Trophoblast cell (in vitro differentiated cells and primary cell): ENCODE data around the gene CCR6.
A peak's percentile ranks its signal among the peaks of the same experiment; 100 is the strongest.

Experiments
- DNase-seq, 2 donors: peaks; one replicate each; pipeline ENCODE4 v3.0.0-alpha.2; 2016
- H2AFZ ChIP-seq: 2 replicates; pipeline ENCODE4 v1.6.1; 2013; ENCODE audit warnings: low read length, moderate library complexity, mild to moderate bottlenecking; ENCODE audit not compliant: insufficient read depth, poor library complexity
- H2AK5ac ChIP-seq: 2 replicates; pipeline ENCODE4 v1.6.1; 2013; ENCODE audit warnings: mild to moderate bottlenecking, low read length
- H2BK120ac ChIP-seq: 2 replicates; pipeline ENCODE4 v1.6.1; 2013; ENCODE audit warnings: low read length, mild to moderate bottlenecking, moderate library complexity; ENCODE audit not compliant: insufficient read depth, poor library complexity
- H2BK12ac ChIP-seq: 2 replicates; pipeline ENCODE4 v1.6.1; 2013; ENCODE audit warnings: mild to moderate bottlenecking, low read length, moderate library complexity
- H2BK5ac ChIP-seq: 2 replicates; pipeline ENCODE4 v1.6.1; 2013; ENCODE audit warnings: low read length, low read depth, moderate library complexity, mild to moderate bottlenecking; ENCODE audit not compliant: poor library complexity
- H3K14ac ChIP-seq: 2 replicates; pipeline ENCODE4 v1.6.1; 2013; ENCODE audit warnings: mild to moderate bottlenecking, low read length
- H3K18ac ChIP-seq: 2 replicates; pipeline ENCODE4 v1.6.1; 2013; ENCODE audit warnings: mild to moderate bottlenecking, low read length
- H3K23ac ChIP-seq: 2 replicates; pipeline ENCODE4 v1.6.1; 2013; ENCODE audit warnings: low read length
- H3K27ac ChIP-seq: 2 replicates; pipeline ENCODE4 v1.5.1; 2013; ENCODE audit warnings: low read depth, mild to moderate bottlenecking, inconsistent platforms, low read length, moderate library complexity
- H3K27me3 ChIP-seq: 2 replicates; pipeline ENCODE4 v1.6.1; 2013; ENCODE audit warnings: inconsistent platforms, mild to moderate bottlenecking, low read length, moderate library complexity; ENCODE audit not compliant: insufficient read depth
- H3K36me3 ChIP-seq, 2 experiments: 1 replicate in 1 of 2; 2 replicates in 1 of 2; pipeline ENCODE4 v1.6.1; 2013; ENCODE audit warnings: low read length in 2 of 2, mild to moderate bottlenecking in 2 of 2, moderate library complexity in 1 of 2; ENCODE audit not compliant: insufficient read depth in 2 of 2, control insufficient read depth in 1 of 2
- H3K4ac ChIP-seq: 2 replicates; pipeline ENCODE4 v1.6.1; 2013; ENCODE audit warnings: low read depth, mild to moderate bottlenecking, low read length, moderate library complexity
- H3K4me1 ChIP-seq, 2 experiments: 1 replicate in 1 of 2; 2 replicates in 1 of 2; pipeline ENCODE4 v1.6.1; 2013; ENCODE audit warnings: low read length in 2 of 2, mild to moderate bottlenecking in 2 of 2, moderate library complexity in 1 of 2; ENCODE audit not compliant: insufficient read depth in 2 of 2, control insufficient read depth in 1 of 2
- H3K4me2 ChIP-seq: 2 replicates; pipeline ENCODE4 v1.6.1; 2013; ENCODE audit warnings: inconsistent platforms, mild to moderate bottlenecking, low read length, moderate library complexity
- H3K4me3 ChIP-seq: 2 replicates; pipeline ENCODE4 v1.5.1; 2013; ENCODE audit warnings: mild to moderate bottlenecking, low read depth, low read length, inconsistent platforms
- H3K79me1 ChIP-seq: one replicate; pipeline ENCODE4 v1.6.1; 2013; ENCODE audit warnings: low read length
- H3K79me2 ChIP-seq: 2 replicates; pipeline ENCODE4 v1.6.1; 2013; ENCODE audit warnings: low read length, mild to moderate bottlenecking; ENCODE audit not compliant: control insufficient read depth, insufficient read depth, poor library complexity
- H3K9ac ChIP-seq: 2 replicates; pipeline ENCODE4 v1.6.1; 2013; ENCODE audit warnings: mild to moderate bottlenecking, low read length
- H3K9me3 ChIP-seq: 2 replicates; pipeline ENCODE4 v1.6.1; 2013; ENCODE audit warnings: low read depth, mild to moderate bottlenecking, control low read depth, inconsistent platforms, low read length; ENCODE audit not compliant: insufficient read depth
- H4K12ac ChIP-seq: 2 replicates; pipeline ENCODE4 v1.6.1; 2013; ENCODE audit warnings: low read depth, mild to moderate bottlenecking, low read length, moderate library complexity
- H4K8ac ChIP-seq: 2 replicates; pipeline ENCODE4 v1.6.1; 2013; ENCODE audit warnings: low read depth, mild to moderate bottlenecking, low read length, moderate library complexity
- H4K91ac ChIP-seq: one replicate; pipeline ENCODE4 v1.6.1; 2013; ENCODE audit warnings: low read depth, mild to moderate bottlenecking, low read length, moderate library complexity
- WGBS: extraction: QIAGEN DNeasy Blood & Tissue Kit; methylation state at CpG from one replicate; pipeline ENCODE4 v1.1.7; 2013; ENCODE audit warnings: missing lambda C conversion rate; ENCODE audit not compliant: insufficient read length, insufficient coverage; ENCODE audit errors: extremely low coverage; 5-methylcytosine and 5-hydroxymethylcytosine counted together

CCR6 gene

DNA sequence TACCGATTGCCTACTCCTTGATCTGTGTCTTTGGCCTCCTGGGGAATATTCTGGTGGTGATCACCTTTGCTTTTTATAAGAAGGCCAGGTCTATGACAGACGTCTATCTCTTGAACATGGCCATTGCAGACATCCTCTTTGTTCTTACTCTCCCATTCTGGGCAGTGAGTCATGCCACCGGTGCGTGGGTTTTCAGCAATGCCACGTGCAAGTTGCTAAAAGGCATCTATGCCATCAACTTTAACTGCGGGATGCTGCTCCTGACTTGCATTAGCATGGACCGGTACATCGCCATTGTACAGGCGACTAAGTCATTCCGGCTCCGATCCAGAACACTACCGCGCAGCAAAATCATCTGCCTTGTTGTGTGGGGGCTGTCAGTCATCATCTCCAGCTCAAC is 13.5 kb downstream of the CCR6 start:
- no peak overlapping the region for H2AFZ ChIP-seq
- no peak overlapping the region for H3K23ac ChIP-seq
- no peak overlapping the region for H2BK12ac ChIP-seq
- H3K79me2 ChIP-seq: no peaks in the 10 kb centered on the region
- H4K91ac ChIP-seq: no peak overlapping the region
- no peak overlapping the region for H3K27ac ChIP-seq
- no peak overlapping the region for H3K4me3 ChIP-seq
- H4K8ac ChIP-seq: no peak overlapping the region
- H3K36me3 ChIP-seq: no peaks in the 10 kb centered on the region
- no peaks in the 10 kb centered on the region for H3K79me1 ChIP-seq
- no peak overlapping the region for H4K12ac ChIP-seq
- no peak for DNase-seq
- H3K9me3 ChIP-seq: no peaks in the 10 kb centered on the region
- H3K14ac ChIP-seq: no peak overlapping the region
- no peak overlapping the region for H2AK5ac ChIP-seq
- H3K18ac ChIP-seq: no peak overlapping the region
- H3K9ac ChIP-seq: no peak overlapping the region
- no peak overlapping the region for H2BK120ac ChIP-seq
- no peak overlapping the region for H2BK5ac ChIP-seq
- no CpG with 5 or more reads among the region's 13 CpGs for WGBS
- H3K27me3 ChIP-seq: no peaks in the 10 kb centered on the region
- H3K4me2 ChIP-seq: no peak overlapping the region
- H3K4me1 ChIP-seq: peaks cover 0 to 5% of the 10 kb centered on the region in 2 experiments
- no peak overlapping the region for H3K4ac ChIP-seq

DNA sequence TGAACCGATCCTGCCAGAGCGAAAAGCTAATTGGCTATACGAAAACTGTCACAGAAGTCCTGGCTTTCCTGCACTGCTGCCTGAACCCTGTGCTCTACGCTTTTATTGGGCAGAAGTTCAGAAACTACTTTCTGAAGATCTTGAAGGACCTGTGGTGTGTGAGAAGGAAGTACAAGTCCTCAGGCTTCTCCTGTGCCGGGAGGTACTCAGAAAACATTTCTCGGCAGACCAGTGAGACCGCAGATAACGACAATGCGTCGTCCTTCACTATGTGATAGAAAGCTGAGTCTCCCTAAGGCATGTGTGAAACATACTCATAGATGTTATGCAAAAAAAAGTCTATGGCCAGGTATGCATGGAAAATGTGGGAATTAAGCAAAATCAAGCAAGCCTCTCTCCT is 14.2 kb downstream of the CCR6 start:
- H3K9me3 ChIP-seq: no peaks in the 10 kb centered on the region

DNA sequence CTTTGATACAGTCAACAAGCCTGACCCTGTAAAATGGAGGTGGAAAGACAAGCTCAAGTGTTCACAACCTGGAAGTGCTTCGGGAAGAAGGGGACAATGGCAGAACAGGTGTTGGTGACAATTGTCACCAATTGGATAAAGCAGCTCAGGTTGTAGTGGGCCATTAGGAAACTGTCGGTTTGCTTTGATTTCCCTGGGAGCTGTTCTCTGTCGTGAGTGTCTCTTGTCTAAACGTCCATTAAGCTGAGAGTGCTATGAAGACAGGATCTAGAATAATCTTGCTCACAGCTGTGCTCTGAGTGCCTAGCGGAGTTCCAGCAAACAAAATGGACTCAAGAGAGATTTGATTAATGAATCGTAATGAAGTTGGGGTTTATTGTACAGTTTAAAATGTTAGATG is 15.0 kb downstream of the CCR6 start:
- no peak overlapping the region for H2AFZ ChIP-seq
- no peaks in the 10 kb centered on the region for H3K79me2 ChIP-seq
- H2BK12ac ChIP-seq: no peak overlapping the region
- no peaks in the 10 kb centered on the region for H3K9me3 ChIP-seq
- H3K9ac ChIP-seq: no peak overlapping the region
- no peak overlapping the region for H3K4me2 ChIP-seq
- no peak overlapping the region for H4K12ac ChIP-seq
- no peak overlapping the region for H4K8ac ChIP-seq
- no peaks in the 10 kb centered on the region for H3K36me3 ChIP-seq
- no peak overlapping the region for H3K4ac ChIP-seq
- no peak overlapping the region for H3K18ac ChIP-seq
- no peak for DNase-seq
- H3K79me1 ChIP-seq: no peaks in the 10 kb centered on the region
- no peak overlapping the region for H2BK120ac ChIP-seq
- no peak overlapping the region for H2BK5ac ChIP-seq
- H3K4me3 ChIP-seq: no peak overlapping the region
- H2AK5ac ChIP-seq: no peak overlapping the region
- no peaks in the 10 kb centered on the region for H3K27me3 ChIP-seq
- H3K4me1 ChIP-seq: peaks cover 0 to 5% of the 10 kb centered on the region in 2 experiments
- WGBS: no CpG with 5 or more reads among the region's 6 CpGs
- H3K23ac ChIP-seq: no peak overlapping the region
- no peak overlapping the region for H3K27ac ChIP-seq
- H4K91ac ChIP-seq: no peak overlapping the region
- H3K14ac ChIP-seq: no peak overlapping the region

More for the DNA sequence above, 14.2 kb downstream of the CCR6 start:
- Histone ChIP-seq H2BK12ac (no peak overlapping the region), H3K36me3 (no peaks in the 10 kb centered on the region), H3K4ac (no peak overlapping the region), H3K23ac (no peak overlapping the region), H2AK5ac (no peak overlapping the region), H2BK120ac (no peak overlapping the region), H3K27me3 (no peaks in the 10 kb centered on the region), H3K27ac (no peak overlapping the region), H3K4me3 (no peak overlapping the region), H2AFZ (no peak overlapping the region), H4K12ac (no peak overlapping the region), H3K18ac (no peak overlapping the region), H3K4me1 (peaks cover 0 to 5% of the 10 kb centered on the region in 2 experiments), H3K79me1 (no peaks in the 10 kb centered on the region), H3K4me2 (no peak overlapping the region), H4K91ac (no peak overlapping the region), H4K8ac (no peak overlapping the region), H3K79me2 (no peaks in the 10 kb centered on the region), H3K14ac (no peak overlapping the region), H3K9ac (no peak overlapping the region), H2BK5ac (no peak overlapping the region)
- peak in 1 of 2 donors; percentile 31 for DNase-seq
- WGBS: no CpG with 5 or more reads among the region's 10 CpGs

DNA sequence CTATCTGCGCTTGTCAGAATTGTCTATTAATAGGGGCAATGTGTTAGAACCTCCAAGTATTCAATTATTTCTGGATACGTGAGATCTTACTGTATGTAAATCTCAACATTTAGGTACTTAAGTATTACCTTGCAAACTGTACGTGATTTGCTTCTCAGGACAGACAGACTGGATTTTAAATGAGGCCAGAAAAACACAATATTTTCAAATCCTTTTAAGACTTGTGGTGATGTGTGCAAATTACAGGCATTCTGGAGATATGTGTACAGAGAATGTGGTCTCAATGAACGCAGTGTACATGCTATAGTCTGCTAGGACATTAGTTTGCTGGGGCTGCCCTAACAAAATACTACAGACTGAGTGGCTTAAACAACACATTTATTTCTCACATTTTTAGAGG is 16.9 kb downstream of the CCR6 start:
- no peak overlapping the region for H3K4ac ChIP-seq
- no peak overlapping the region for H2BK120ac ChIP-seq
- no peaks in the 10 kb centered on the region for H3K79me1 ChIP-seq
- no peaks in the 10 kb centered on the region for H3K27me3 ChIP-seq
- no peak overlapping the region for H3K4me2 ChIP-seq
- H2AK5ac ChIP-seq: no peak overlapping the region
- H4K12ac ChIP-seq: no peak overlapping the region
- H3K18ac ChIP-seq: no peak overlapping the region
- peaks cover 0 to 5% of the 10 kb centered on the region in 2 experiments for H3K4me1 ChIP-seq
- no peak overlapping the region for H2BK5ac ChIP-seq
- H3K9me3 ChIP-seq: peaks cover 3% of the 10 kb centered on the region
- H2BK12ac ChIP-seq: no peak overlapping the region
- no peak overlapping the region for H3K4me3 ChIP-seq
- no peak overlapping the region for H4K91ac ChIP-seq
- H3K36me3 ChIP-seq: no peaks in the 10 kb centered on the region
- H3K79me2 ChIP-seq: no peaks in the 10 kb centered on the region
- DNase-seq: no peak
- H2AFZ ChIP-seq: no peak overlapping the region
- WGBS: no CpG with 5 or more reads among the region's 4 CpGs
- H4K8ac ChIP-seq: no peak overlapping the region
- no peak overlapping the region for H3K27ac ChIP-seq
- H3K23ac ChIP-seq: no peak overlapping the region
- no peak overlapping the region for H3K9ac ChIP-seq
- H3K14ac ChIP-seq: no peak overlapping the region
